Motor neuron (in vitro differentiated cells): Measurements from ENCODE around the gene BNIPL. TPM values are rescaled to one million over a fixed set of nuclear protein-coding genes. Genes with fewer than 3 reads are reported as not detected.

ENCODE experiments used
- ATAC-seq, 8 experiments: fragments of 200-7000 bp; cut with Tn5 transposase; replicated peaks in 6 of 8; 2 replicates each; pipeline ENCODE4 v1.8.0; 2021; ENCODE audit warnings: mild to moderate bottlenecking in 8 of 8, moderate library complexity in 8 of 8
- H3K27ac ChIP-seq, 2 donors: fragments of 250-450 bp; sonication (Bioruptor Pico); 2 replicates each; pipeline ENCODE4 v1.9.0; 2021; ENCODE audit warnings: antibody characterized with exemption in 2 of 2, mild to moderate bottlenecking in 2 of 2, moderate library complexity in 1 of 2
- H3K4me1 ChIP-seq, 2 donors: fragments of 250-450 bp; sonication (Bioruptor Pico); replicated peaks in 1 of 2; 2 replicates each; pipeline ENCODE4 v1.6.1; 2021; ENCODE audit warnings: antibody characterized with exemption in 2 of 2, mild to moderate bottlenecking in 2 of 2, moderate library complexity in 1 of 2
- H3K4me3 ChIP-seq, 5 donors: fragments of 250-450 bp; sonication (Bioruptor Pico); 2 replicates each; pipeline ENCODE4 v1.9.0; 2021; ENCODE audit warnings: antibody characterized with exemption in 5 of 5, mild to moderate bottlenecking in 5 of 5, moderate library complexity in 4 of 5
- WGBS, 10 experiments: fragments of 450-650 bp; shearing (Covaris generic); methylation state at CpG; one replicate each; pipeline ENCODE4 v1.0.0; 2022; 5-methylcytosine and 5-hydroxymethylcytosine counted together
- in situ Hi-C, 9 experiments: fragments of 400-800 bp; cut with MboI; loops; one replicate each; pipeline ENCODE4 v1.15.0; 2021; ENCODE audit warnings: low sequenced_read_pairs in 9 of 9, low pct_unique_long_range_greater_than_20kb in 2 of 9; ENCODE audit not compliant: unreplicated experiment in 9 of 9
- total RNA-seq, 8 experiments: library from RNA; unstranded; fragments of 300-600 nt; gene quantifications; 2 replicates each; pipeline versions ENCODE4 v1.2.3 to v1.2.4, GENCODE V29; 2022

The BNIPL gene
- total RNA-seq, 8 experiments from 2014 or later = 0.18 to 1.6 (median 1.1) TPM

- in situ Hi-C loops = no loop called here
- Histone ChIP-seq H3K4me1 (peaks cover 8 to 9% of the 10 kb centered on the region in 2 donors), H3K4me3 (no peak overlapping the region), H3K27ac (no peak overlapping the region)
- WGBS, 10 experiments = 59 to 94% (median 89%) methylated on average over 1 to 14 of the region's 14 CpGs; no CpG with 5 or more reads in 1 of the 10 experiments
- peak in 1 of 8 experiments; percentile 39 for ATAC-seq
Measured at GRCh38 chr1:151012684-151013471, 23.5 kb upstream of the BNIPL start.

- no peak overlapping the region for H3K27ac ChIP-seq
- H3K4me3 ChIP-seq = no peak overlapping the region
- ATAC-seq = peak in 1 of 8 experiments; percentile 7
- in situ Hi-C loops = no loop called here
- 60 to 100% (median 82%) methylated on average over 2 of the region's 2 CpGs; no CpG with 5 or more reads in 2 of the 10 experiments for WGBS, 10 experiments
- H3K4me1 ChIP-seq = peaks cover 7 to 8% of the 10 kb centered on the region in 2 donors
Measured at GRCh38 chr1:151013518-151013917, 22.9 kb upstream of the BNIPL start.

GRCh38 chr1:151024540-151025146 lies 11.7 kb upstream of the BNIPL start:
- H3K27ac ChIP-seq = no peak overlapping the region
- 17 to 100% (median 53%) methylated on average over 1 to 5 of the region's 6 CpGs; no CpG with 5 or more reads in 4 of the 10 experiments for WGBS, 10 experiments

GRCh38 chr1:151026460-151026859 lies 9.9 kb upstream of the BNIPL start:
- no peak overlapping the region for H3K4me3 ChIP-seq
- in situ Hi-C loops = no loop called here
- no peak overlapping the region for H3K27ac ChIP-seq
- H3K4me1 ChIP-seq = no peaks in the 10 kb centered on the region
- ATAC-seq = no peak

More at GRCh38 chr1:151024540-151025146, 11.7 kb upstream of the BNIPL start:
- Histone ChIP-seq H3K4me1 (no peaks in the 10 kb centered on the region), H3K4me3 (no peak overlapping the region)
- in situ Hi-C loops = no loop called here
- peak; percentile 76 to 96 (median 86) for ATAC-seq

- in situ Hi-C loops = no loop called here
- no peak overlapping the region for H3K4me3 ChIP-seq
- H3K4me1 ChIP-seq = no peaks in the 10 kb centered on the region
- WGBS, 10 experiments = 90 to 100% (median 97%) methylated on average over 3 to 8 of the region's 8 CpGs
- H3K27ac ChIP-seq = no peak overlapping the region
- ATAC-seq = no peak
Measured at GRCh38 chr1:151032164-151032563, 4.2 kb upstream of the BNIPL start.

- in situ Hi-C loops = no loop called here
- H3K4me1 ChIP-seq = no peaks in the 10 kb centered on the region
- WGBS, 10 experiments = 78 to 100% (median 84%) methylated on average over 1 to 3 of the region's 3 CpGs; no CpG with 5 or more reads in 3 of the 10 experiments
- no peak overlapping the region for H3K27ac ChIP-seq
- ATAC-seq = peak in 1 of 8 experiments; percentile 32
- no peak overlapping the region for H3K4me3 ChIP-seq
Measured at GRCh38 chr1:151035167-151035566, 1.2 kb upstream of the BNIPL start.

- H3K27ac ChIP-seq = no peak overlapping the region
- ATAC-seq = no peak
- H3K4me3 ChIP-seq = no peak overlapping the region
- 47 to 100% (median 77%) methylated on average over 1 to 6 of the region's 6 CpGs; no CpG with 5 or more reads in 2 of the 10 experiments for WGBS, 10 experiments
- in situ Hi-C loops = no loop called here
- H3K4me1 ChIP-seq = no peaks in the 10 kb centered on the region
Measured at GRCh38 chr1:151037032-151037431, 646 bp downstream of the BNIPL start.

- in situ Hi-C loops = no loop called here
- no peak overlapping the region for H3K4me3 ChIP-seq
- WGBS, 10 experiments = 43 to 100% (median 79%) methylated on average over 1 to 3 of the region's 3 CpGs; no CpG with 5 or more reads in 2 of the 10 experiments
- no peak for ATAC-seq
- H3K4me1 ChIP-seq = no peaks in the 10 kb centered on the region
- H3K27ac ChIP-seq = no peak overlapping the region
Measured at GRCh38 chr1:151039521-151039920, 3.1 kb downstream of the BNIPL start.

GRCh38 chr1:151043163-151043562 lies 6.8 kb downstream of the BNIPL start:
- peaks cover 2 to 4% of the 10 kb centered on the region in 2 donors for H3K4me1 ChIP-seq
- 57 to 100% (median 100%) methylated on average over 1 of the region's 1 CpG; no CpG with 5 or more reads in 3 of the 10 experiments for WGBS, 10 experiments
- no peak overlapping the region for H3K27ac ChIP-seq
- no peak for ATAC-seq
- H3K4me3 ChIP-seq = no peak overlapping the region
- in situ Hi-C loops = no loop called here

GRCh38 chr1:151047591-151047924 lies 11.2 kb downstream of the BNIPL start, which contains the start of gene C1orf56:
Gene C1orf56, plus strand, starts transcription at chr1:151047751. Its CDS starts 97 bp downstream, at chr1:151047848.
- Histone ChIP-seq H3K4me1 (peaks cover 21 to 24% of the 10 kb centered on the region in 2 donors), H3K4me3 (peak within 1 kb of the TSS; percentile 58 to 82 (median 75)), H3K27ac (peak within 1 kb of the TSS; percentile 96)
- in situ Hi-C loops = no loop called here
- ATAC-seq = peak; percentile 63 to 85 (median 81)
- 0 to 2% (median 0%) methylated on average over 1 to 20 of the region's 29 CpGs; no CpG with 5 or more reads in 4 of the 10 experiments for WGBS, 10 experiments

GRCh38 chr1:151047925-151048644 lies 11.7 kb downstream of the BNIPL start:
- peaks cover 21 to 24% of the 10 kb centered on the region in 2 donors for H3K4me1 ChIP-seq
- in situ Hi-C loops = no loop called here
- H3K4me3 ChIP-seq = peak overlapping the region; percentile 58 to 82 (median 75)
- peak; percentile 71 to 83 (median 78) for ATAC-seq
- WGBS, 10 experiments = 0 to 8% (median 0%) methylated on average over 1 to 20 of the region's 48 CpGs; no CpG with 5 or more reads in 3 of the 10 experiments
- H3K27ac ChIP-seq = peak overlapping the region; percentile 96

- ATAC-seq = no peak
- H3K4me3 ChIP-seq = peak overlapping the region; percentile 58 to 82 (median 75)
- peak overlapping the region; percentile 96 for H3K27ac ChIP-seq
- in situ Hi-C loops = no loop called here
- 0 to 100% (median 49%) methylated on average over 1 to 3 of the region's 3 CpGs; no CpG with 5 or more reads in 2 of the 10 experiments for WGBS, 10 experiments
- H3K4me1 ChIP-seq = peaks cover 21 to 24% of the 10 kb centered on the region in 2 donors
Measured at GRCh38 chr1:151048645-151049032, 12.3 kb downstream of the BNIPL start.

- WGBS, 10 experiments = 78 to 100% (median 100%) methylated on average over 1 to 5 of the region's 5 CpGs; no CpG with 5 or more reads in 5 of the 10 experiments
- Histone ChIP-seq H3K27ac (no peak overlapping the region), H3K4me3 (peak overlapping the region in 3 of 5 donors; percentile 1 to 78 (median 65)), H3K4me1 (peaks cover 21 to 24% of the 10 kb centered on the region in 2 donors)
- ATAC-seq = no peak
- in situ Hi-C loops = no loop called here
Measured at GRCh38 chr1:151049458-151049857, 13.1 kb downstream of the BNIPL start.
